Endodermal cell (in vitro differentiated cells): ENCODE measurements around the gene SNAPC2. TPM values are rescaled to one million over a fixed set of nuclear protein-coding genes. Genes with fewer than 3 reads are reported as not detected.

Experiments used
- DNase-seq: peaks from one replicate; pipeline ENCODE4 v3.0.0-alpha.2; 2017
- H3K27ac ChIP-seq: 2 replicates; pipeline ENCODE4 v1.5.1; 2013; ENCODE audit warnings: mild to moderate bottlenecking, low read depth, low read length, moderate library complexity
- H3K27me3 ChIP-seq: 2 replicates; pipeline ENCODE4 v1.6.1; 2013; ENCODE audit warnings: mild to moderate bottlenecking, low read length, moderate library complexity; ENCODE audit not compliant: insufficient read depth, control insufficient read depth, poor library complexity, severe bottlenecking
- H3K36me3 ChIP-seq: 2 replicates; pipeline ENCODE4 v1.7.0; 2013; ENCODE audit warnings: mild to moderate bottlenecking, low read length, moderate library complexity; ENCODE audit not compliant: control insufficient read depth, insufficient read depth
- H3K4me1 ChIP-seq: one replicate; pipeline ENCODE4 v1.7.0; 2013; ENCODE audit warnings: low read length; ENCODE audit not compliant: control insufficient read depth, insufficient read depth
- H3K4me3 ChIP-seq: 2 replicates; pipeline ENCODE4 v1.5.1; 2013; ENCODE audit warnings: mild to moderate bottlenecking, low read length, moderate library complexity
- H3K9ac ChIP-seq: 2 replicates; pipeline ENCODE4 v1.6.1; 2013; ENCODE audit warnings: mild to moderate bottlenecking, low read length, moderate library complexity; ENCODE audit not compliant: poor library complexity, severe bottlenecking; ENCODE audit errors: extremely low read depth
- H3K9me3 ChIP-seq: 2 replicates; pipeline ENCODE4 v1.6.1; 2013; ENCODE audit warnings: mild to moderate bottlenecking, low read length, moderate library complexity; ENCODE audit not compliant: control insufficient read depth
- H3K27ac Mint-ChIP-seq: 2 replicates; pipeline ENCODE4 v1.8.0; 2020; ENCODE audit warnings: mixed read lengths
- H3K27me3 Mint-ChIP-seq: 2 replicates; pipeline ENCODE4 v1.8.0; 2021; ENCODE audit warnings: mild to moderate bottlenecking, mixed read lengths; ENCODE audit not compliant: insufficient read depth
- H3K36me3 Mint-ChIP-seq: 2 replicates; pipeline ENCODE4 v1.8.0; 2020; ENCODE audit warnings: low read depth, mixed read lengths
- H3K4me1 Mint-ChIP-seq: 2 replicates; pipeline ENCODE4 v1.8.0; 2020; ENCODE audit warnings: mixed read lengths
- H3K4me3 Mint-ChIP-seq: 2 replicates; pipeline ENCODE4 v1.8.0; 2020; ENCODE audit warnings: mild to moderate bottlenecking, moderate library complexity, mixed read lengths
- H3K9me3 Mint-ChIP-seq: 2 replicates; pipeline ENCODE4 v1.8.0; 2020; ENCODE audit warnings: mild to moderate bottlenecking, mixed read lengths
- WGBS, 2 experiments: methylation state at CpG; one replicate each; pipeline versions ENCODE4 v1.1.5 to v1.1.7; 2013; ENCODE audit warnings: missing lambda C conversion rate in 2 of 2, mixed read lengths in 1 of 2; ENCODE audit not compliant: insufficient coverage in 1 of 2, insufficient read length in 1 of 2; 5-methylcytosine and 5-hydroxymethylcytosine counted together
- total RNA-seq, 2 donors: library from RNA; stranded (reverse); fragmentation: NEBNext Ultra II Directional in 1 of 2; extraction: Animal tissue kit (Norgen Biotek cat#: 25700) in 1 of 2; gene quantifications; 2 replicates in 1 of 2; 3 replicates in 1 of 2; pipeline ENCODE4 v1.2.1, GENCODE V29; 2021
- TF ChIP-seq, protein P1 (sequence below): fragments of 200-600 bp; sonication (generic); conservative IDR thresholded peaks from 2 replicates; pipeline ENCODE4 v1.5.0; 2021; ENCODE audit warnings: antibody characterized with exemption, mild to moderate bottlenecking

Gene SNAPC2
- total RNA-seq, 2 donors from 2014 or later: 11.9 to 14.2 TPM

DNA sequence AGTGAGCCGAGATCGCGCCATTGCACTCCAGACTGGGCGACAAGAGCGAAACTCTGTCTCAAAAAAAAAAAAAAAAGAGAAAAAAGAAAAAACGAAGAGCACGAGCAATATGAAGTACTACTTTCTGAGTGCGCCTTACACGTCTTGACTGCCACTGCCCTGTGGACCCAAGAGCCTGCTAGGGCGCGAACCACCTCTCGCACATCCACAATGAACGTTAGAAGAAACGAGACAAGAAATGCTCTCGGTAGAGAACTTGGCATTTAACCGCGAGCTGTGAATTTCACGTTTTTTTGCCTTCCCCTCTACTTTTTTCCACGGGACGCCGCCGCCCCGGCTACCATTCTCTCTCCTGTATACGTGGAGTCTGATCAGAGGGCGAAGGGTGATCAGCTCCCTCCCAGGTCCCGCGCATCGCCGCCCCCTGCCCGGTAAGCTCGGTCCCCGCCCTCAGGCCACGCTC, 22.9 kb downstream of the SNAPC2 start:
- Mint-ChIP-seq H3K36me3 (peaks cover 14% of the 10 kb centered on the region), H3K4me1 (peaks cover 3% of the 10 kb centered on the region), H3K27me3 (no peaks in the 10 kb centered on the region), H3K4me3 (peak overlapping the region; percentile 91), H3K9me3 (no peaks in the 10 kb centered on the region), H3K27ac (peak overlapping the region; percentile 99)
- Histone ChIP-seq H3K9ac (peak overlapping the region; percentile 98), H3K27me3 (no peaks in the 10 kb centered on the region), H3K27ac (peak overlapping the region; percentile 98), H3K36me3 (peaks cover 21% of the 10 kb centered on the region), H3K4me3 (peak overlapping the region; percentile 86), H3K9me3 (peaks cover 2% of the 10 kb centered on the region), H3K4me1 (no peaks in the 10 kb centered on the region)
- TF ChIP-seq, protein P1, sequence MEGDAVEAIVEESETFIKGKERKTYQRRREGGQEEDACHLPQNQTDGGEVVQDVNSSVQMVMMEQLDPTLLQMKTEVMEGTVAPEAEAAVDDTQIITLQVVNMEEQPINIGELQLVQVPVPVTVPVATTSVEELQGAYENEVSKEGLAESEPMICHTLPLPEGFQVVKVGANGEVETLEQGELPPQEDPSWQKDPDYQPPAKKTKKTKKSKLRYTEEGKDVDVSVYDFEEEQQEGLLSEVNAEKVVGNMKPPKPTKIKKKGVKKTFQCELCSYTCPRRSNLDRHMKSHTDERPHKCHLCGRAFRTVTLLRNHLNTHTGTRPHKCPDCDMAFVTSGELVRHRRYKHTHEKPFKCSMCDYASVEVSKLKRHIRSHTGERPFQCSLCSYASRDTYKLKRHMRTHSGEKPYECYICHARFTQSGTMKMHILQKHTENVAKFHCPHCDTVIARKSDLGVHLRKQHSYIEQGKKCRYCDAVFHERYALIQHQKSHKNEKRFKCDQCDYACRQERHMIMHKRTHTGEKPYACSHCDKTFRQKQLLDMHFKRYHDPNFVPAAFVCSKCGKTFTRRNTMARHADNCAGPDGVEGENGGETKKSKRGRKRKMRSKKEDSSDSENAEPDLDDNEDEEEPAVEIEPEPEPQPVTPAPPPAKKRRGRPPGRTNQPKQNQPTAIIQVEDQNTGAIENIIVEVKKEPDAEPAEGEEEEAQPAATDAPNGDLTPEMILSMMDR: no peak
- WGBS, 2 experiments: 13 to 22% methylated on average over 22 to 33 of the region's 33 CpGs
- no peak for DNase-seq

DNA sequence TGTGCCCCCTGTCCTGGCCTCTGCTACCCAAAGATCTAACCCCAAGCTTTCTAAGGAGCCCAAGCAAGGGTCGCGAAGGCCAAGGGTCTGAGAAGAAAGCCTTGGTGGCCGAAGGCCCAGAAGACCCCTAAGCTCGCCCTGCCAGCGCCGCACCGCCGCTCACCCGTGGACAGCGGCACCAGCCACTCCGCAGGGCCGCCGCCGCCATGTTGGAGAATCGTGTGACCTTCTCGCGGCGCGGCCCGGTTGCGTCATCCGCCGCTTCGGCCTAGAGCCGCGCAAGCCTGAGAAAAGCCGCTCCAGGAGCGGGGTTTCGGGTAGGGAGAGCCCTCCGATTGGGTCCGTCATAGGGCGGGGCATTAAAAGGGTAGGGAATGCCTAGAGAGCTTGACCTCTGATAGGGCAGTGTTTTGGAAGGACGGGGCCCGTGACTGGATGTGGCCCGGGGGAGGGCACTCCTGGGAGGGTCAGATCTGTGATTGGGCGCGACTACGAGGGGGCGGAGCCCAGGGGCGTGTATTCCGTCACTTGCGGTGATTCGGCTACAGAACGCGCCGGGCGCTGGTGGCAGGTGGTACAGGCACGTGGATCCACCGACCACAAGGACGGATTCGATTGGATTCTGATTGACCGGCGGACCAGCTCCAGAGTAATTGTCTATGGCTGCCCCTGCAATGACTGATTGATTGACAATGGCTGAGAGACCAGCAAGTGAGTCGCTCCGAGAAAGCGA, 23.5 kb downstream of the SNAPC2 start, which contains the start of gene TIMM44:
TIMM44 (minus strand) TSS at position 223 of the 733 bp plus-strand sequence; CDS start at position 208, 15 bp downstream.
- H3K4me3 ChIP-seq: peak within 1 kb of the TSS; percentile 86
- peaks cover 14% of the 10 kb centered on the region for H3K36me3 Mint-ChIP-seq
- H3K9me3 Mint-ChIP-seq: no peaks in the 10 kb centered on the region
- H3K27ac ChIP-seq: peak within 1 kb of the TSS; percentile 98
- peak within 1 kb of the TSS; percentile 98 for H3K9ac ChIP-seq
- H3K4me1 ChIP-seq: no peaks in the 10 kb centered on the region
- DNase-seq: peak; percentile 99
- TF ChIP-seq, protein P1: no peak
- peaks cover 3% of the 10 kb centered on the region for H3K4me1 Mint-ChIP-seq
- peaks cover 16% of the 10 kb centered on the region for H3K36me3 ChIP-seq
- H3K27me3 Mint-ChIP-seq: no peaks in the 10 kb centered on the region
- no peaks in the 10 kb centered on the region for H3K27me3 ChIP-seq
- H3K9me3 ChIP-seq: peaks cover 5% of the 10 kb centered on the region
- 0% methylated on average over 38 to 56 of the region's 56 CpGs for WGBS, 2 experiments
- peak within 1 kb of the TSS; percentile 91 for H3K4me3 Mint-ChIP-seq
- peak within 1 kb of the TSS; percentile 99 for H3K27ac Mint-ChIP-seq

DNA sequence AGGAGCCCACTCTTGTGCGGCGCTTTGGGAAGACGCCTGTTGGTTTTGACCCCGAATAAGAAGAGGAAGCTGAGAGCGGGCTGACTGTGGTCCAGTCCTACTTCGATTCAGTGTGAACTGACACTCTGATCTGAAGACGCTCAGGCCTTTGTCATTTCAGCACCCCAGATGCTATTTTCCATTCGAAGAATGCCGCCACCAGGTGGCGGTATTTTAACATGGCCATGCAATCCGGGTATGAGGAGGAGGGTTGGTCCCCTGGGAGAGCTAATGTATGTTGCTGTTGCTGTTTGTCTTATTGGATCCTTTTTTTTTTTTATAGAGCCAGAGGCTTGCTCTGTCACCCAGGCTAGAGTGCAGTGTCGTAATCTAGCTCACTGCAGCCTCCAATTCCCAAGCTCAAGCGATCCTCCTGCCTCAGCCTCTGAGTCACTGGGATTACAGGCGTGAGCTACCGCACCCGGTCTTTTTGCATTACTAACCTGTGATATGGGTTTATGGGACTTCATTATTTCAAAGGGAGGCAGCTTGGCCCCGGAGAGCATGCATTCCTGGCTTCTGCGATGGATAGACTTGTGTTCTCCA, 24.1 kb downstream of the SNAPC2 start:
- Histone ChIP-seq H3K4me3 (peak overlapping the region; percentile 86), H3K27me3 (no peaks in the 10 kb centered on the region), H3K36me3 (peaks cover 11% of the 10 kb centered on the region), H3K9ac (peak overlapping the region; percentile 98), H3K9me3 (peaks cover 5% of the 10 kb centered on the region), H3K27ac (peak overlapping the region; percentile 98), H3K4me1 (no peaks in the 10 kb centered on the region)
- Mint-ChIP-seq H3K36me3 (peaks cover 10% of the 10 kb centered on the region), H3K27me3 (no peaks in the 10 kb centered on the region), H3K4me3 (peak overlapping the region; percentile 91), H3K4me1 (peaks cover 3% of the 10 kb centered on the region), H3K9me3 (no peaks in the 10 kb centered on the region), H3K27ac (peak overlapping the region; percentile 99)
- WGBS, 2 experiments: 32 to 38% methylated on average over 15 to 18 of the region's 18 CpGs
- peak; percentile 95 for DNase-seq
- TF ChIP-seq, protein P1: peak; percentile 96
